Left lung (tissue), 10 donors: ENCODE measurements around the gene GGACT. TPM values are rescaled to one million over a fixed set of nuclear protein-coding genes. Genes with fewer than 3 reads are reported as not detected.
"Not testable (repeated sequence)": the region's sequence is repeated elsewhere in the genome, so short reads cannot be mapped to it uniquely, and the experiment has no call there.

Experiments
- ATAC-seq: fragments of 200-7000 bp; cut with Tn5 transposase; one replicate; pipeline ENCODE4 v1.9.1; 2020; ENCODE audit warnings: moderate library complexity
- DNase-seq, 4 donors: peaks; one replicate each; pipeline ENCODE4 v3.0.0-alpha.2; 2013 to 2020
- H3K27ac ChIP-seq, 2 donors: fragments of 200-600 bp; sonication (generic) in 1 of 2; one replicate each; pipeline versions ENCODE4 v1.5.0 to v1.8.0; 2020 to 2021
- H3K27me3 ChIP-seq, 2 donors: fragments of 200-600 bp; sonication (generic) in 1 of 2; one replicate each; pipeline versions ENCODE4 v1.5.0 to v1.8.0; 2020 to 2021
- H3K36me3 ChIP-seq, 2 donors: fragments of 200-600 bp; sonication (generic) in 1 of 2; one replicate each; pipeline versions ENCODE4 v1.5.0 to v1.8.0; 2020 to 2021
- H3K4me1 ChIP-seq, 2 donors: fragments of 200-600 bp; one replicate each; pipeline ENCODE4 v1.8.0; 2021
- H3K4me3 ChIP-seq, 2 donors: fragments of 200-600 bp; sonication (generic) in 1 of 2; one replicate each; pipeline versions ENCODE4 v1.5.0 to v1.8.0; 2020 to 2021; ENCODE audit warnings: mild to moderate bottlenecking in 1 of 2
- H3K9me3 ChIP-seq, 2 donors: fragments of 200-600 bp; sonication (generic) in 1 of 2; one replicate each; pipeline versions ENCODE4 v1.5.0 to v1.8.0; 2020 to 2021
- CTCF ChIP-seq, 2 donors: fragments of 200-600 bp; sonication (generic) in 1 of 2; IDR thresholded peaks; one replicate each; pipeline versions ENCODE4 v1.5.0 to v1.8.0; 2021; ENCODE audit warnings: antibody characterized with exemption in 2 of 2
- intact Hi-C, 2 donors: fragments of 100-400 bp; cut with DNase I; formaldehyde crosslinking; loops; one replicate each; pipeline versions ENCODE4 v1.11.2 to v1.14.2; 2022
- polyA plus RNA-seq, 6 donors: library from polyadenylated mRNA; unstranded; fragments of 120-200 nt; gene quantifications; one replicate each; pipeline ENCODE4 v1.2.1, GENCODE V29; 2013; ENCODE audit not compliant: insufficient read length in 6 of 6
- total RNA-seq, 2 donors: library from RNA; stranded (reverse); fragmentation: NEBNext Ultra II Directional; extraction: Animal tissue kit (Norgen Biotek cat#: 25700); gene quantifications; one replicate each; pipeline ENCODE4 v1.2.1, GENCODE V29; 2021
- donor health status: DM: no; HTN: yes; CAD: no.
- donor health status: DM: no; HTN: no; CAD: no.

The GGACT gene
- total and polyA plus RNA-seq, 8 donors: 3.4 to 6.3 (median 4.5) TPM

GRCh38 chr13:100525453-100526317 is 62.9 kb downstream of the GGACT start:
- no peak for ATAC-seq
- H3K27ac ChIP-seq: no peak overlapping the region
- TF ChIP-seq CTCF (IDR thresholded peaks at IDR 0.05): no peak

DNA sequence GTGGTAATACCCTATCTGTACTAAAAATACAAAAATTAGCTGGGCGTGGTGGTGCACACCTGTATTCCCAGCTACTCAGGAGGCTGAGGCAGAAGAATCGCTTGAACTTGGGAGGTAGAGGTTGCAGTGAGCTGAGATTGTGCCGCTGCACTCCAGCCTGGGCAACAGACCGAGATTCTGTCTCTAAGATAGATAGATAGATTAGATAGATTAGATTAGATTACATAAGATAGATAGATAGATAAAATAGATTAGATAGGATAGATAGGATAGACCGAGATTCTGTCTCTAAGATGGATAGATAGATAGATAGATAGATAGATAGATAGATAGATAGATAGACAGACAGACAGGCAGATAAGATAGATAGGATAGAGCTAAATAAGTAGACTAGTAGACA is 63.9 kb downstream of the GGACT start:
- H3K27ac ChIP-seq, H3K9me3 ChIP-seq, H3K4me3 ChIP-seq, DNase-seq, H3K27me3 ChIP-seq, H3K4me1 ChIP-seq, ATAC-seq, intact Hi-C loops: not testable (repeated sequence)
- peaks cover 0 to 16% of the 10 kb centered on the region in 2 donors for H3K36me3 ChIP-seq

More at GRCh38 chr13:100525453-100526317, 62.9 kb downstream of the GGACT start:
- Histone ChIP-seq H3K4me1 (no peaks in the 10 kb centered on the region), H3K27me3 (no peaks in the 10 kb centered on the region), H3K9me3 (no peaks in the 10 kb centered on the region), H3K4me3 (no peak overlapping the region), H3K36me3 (peaks cover 0 to 18% of the 10 kb centered on the region in 2 donors)
- intact Hi-C loops: no loop called here
- no peak for DNase-seq

GRCh38 chr13:100523981-100524386 is 64.6 kb downstream of the GGACT start:
- ATAC-seq (no peak), DNase-seq (no peak)
- no peak for TF ChIP-seq CTCF (IDR thresholded peaks at IDR 0.05)
- Histone ChIP-seq H3K27ac (no peak overlapping the region), H3K9me3 (no peaks in the 10 kb centered on the region), H3K27me3 (no peaks in the 10 kb centered on the region), H3K4me3 (no peak overlapping the region), H3K4me1 (no peaks in the 10 kb centered on the region), H3K36me3 (peaks cover 0 to 10% of the 10 kb centered on the region in 2 donors)
- intact Hi-C loops: no loop called here

DNA sequence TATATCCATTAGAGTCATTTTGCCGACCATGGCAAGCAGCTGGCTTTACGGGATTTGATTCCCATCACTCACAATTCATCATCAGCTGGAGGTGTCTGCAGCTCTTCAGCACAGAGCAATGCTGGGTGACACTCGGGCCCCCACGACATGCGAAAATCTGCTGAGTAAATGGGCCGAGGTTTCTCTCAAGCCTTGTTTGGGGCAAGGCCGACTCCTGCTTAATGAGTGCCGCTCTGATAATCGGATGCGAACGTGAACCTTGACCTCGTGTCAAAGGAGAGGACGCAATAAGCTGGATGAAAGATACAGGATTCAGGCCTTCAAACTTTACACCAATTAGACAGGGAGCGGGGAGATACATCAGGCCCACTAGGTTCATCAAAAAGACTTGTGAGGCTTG is 65.2 kb downstream of the GGACT start:
- DNase-seq: no peak
- intact Hi-C loops: no loop called here
- H3K27me3 ChIP-seq: no peaks in the 10 kb centered on the region
- no peak for ATAC-seq
- no peak overlapping the region for H3K4me3 ChIP-seq
- no peaks in the 10 kb centered on the region for H3K9me3 ChIP-seq
- peaks cover 0 to 6% of the 10 kb centered on the region in 2 donors for H3K36me3 ChIP-seq
- no peak overlapping the region for H3K27ac ChIP-seq
- TF ChIP-seq CTCF (IDR thresholded peaks at IDR 0.05): no peak
- H3K4me1 ChIP-seq: no peaks in the 10 kb centered on the region

GRCh38 chr13:100522618-100523309 is 65.8 kb downstream of the GGACT start:
- TF ChIP-seq CTCF (IDR thresholded peaks at IDR 0.05): no peak
- no peaks in the 10 kb centered on the region for H3K9me3 ChIP-seq
- DNase-seq (no peak), ATAC-seq (no peak)
- no peaks in the 10 kb centered on the region for H3K27me3 ChIP-seq
- no peaks in the 10 kb centered on the region for H3K4me1 ChIP-seq
- no peak overlapping the region for H3K4me3 ChIP-seq
- intact Hi-C loops: no loop called here
- H3K27ac ChIP-seq: no peak overlapping the region
- H3K36me3 ChIP-seq: peaks cover 0 to 4% of the 10 kb centered on the region in 2 donors
